Activated CD4-positive, CD25-positive, alpha-beta regulatory T cell treated with anti-CD3 and anti-CD28 coated beads, Interleukin-2, amount 50 U/mL, for 72 hours (primary cell): ENCODE measurements around the gene ZNF280A.

Experiments used
- DNase-seq: peaks from one replicate; pipeline ENCODE4 v3.0.0; 2021

ZNF280A gene

DNA sequence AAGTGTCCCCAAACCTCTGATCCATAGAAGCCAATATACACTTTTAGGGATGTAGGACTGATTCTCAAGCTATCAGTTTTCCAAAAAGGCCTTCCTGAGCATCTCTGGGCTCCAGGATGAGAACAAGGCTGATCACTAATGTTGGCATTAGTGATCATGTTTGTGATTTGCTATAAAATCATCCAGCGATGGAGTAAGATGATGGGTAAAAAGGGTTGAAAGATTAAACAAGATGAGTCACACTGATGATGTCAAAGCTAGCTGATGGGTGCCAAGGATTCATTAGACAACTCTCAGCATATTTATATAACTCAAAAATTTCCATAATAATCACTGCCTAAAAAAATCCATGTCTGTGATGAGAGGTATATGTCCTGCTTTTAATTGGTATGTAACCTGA is 54.3 kb downstream of the ZNF280A start:
- DNase-seq: no peak

- DNase-seq: no peak
Measured at GRCh38 chr22:22465094-22465602, 54.9 kb downstream of the ZNF280A start.

GRCh38 chr22:22464541-22465054 is 55.5 kb downstream of the ZNF280A start:
- no peak for DNase-seq

- DNase-seq: peak; percentile 35
Measured at GRCh38 chr22:22463855-22464540, 56.1 kb downstream of the ZNF280A start.
